Measurements from ENCODE around the gene EFR3B. TPM values are rescaled to one million over a fixed set of nuclear protein-coding genes. Genes with fewer than 3 reads are reported as not detected.

EFR3B gene
- total and polyA plus RNA-seq, 9 donors, result 0.36 to 4.5 (median 1.4) TPM

Small RNAs within 50 kb of the gene (small RNA-seq; reads per million reads assigned to genes)
- gene RF00019, result not detected
- not detected for gene RN7SL856P

Other genes starting within 250 kb of the EFR3B start
- gene PTRHD1, start 248.7 kb upstream of the EFR3B start, total RNA-seq, result 10 to 100 TPM; 14.9 to 68.1 (median 21.1) TPM
- 10 to 100 TPM; 21.0 to 57.8 TPM for gene PTRHD1, start 248.7 kb upstream of the EFR3B start, polyA plus RNA-seq
- gene CENPO, start 248.7 kb upstream of the EFR3B start, total RNA-seq, result 1 to 10 TPM; 1.0 to 3.9 (median 2.4) TPM
- gene CENPO, start 248.7 kb upstream of the EFR3B start, polyA plus RNA-seq, result 1 to 10 TPM; 1.7 to 4.7 TPM
- 100 to 1,000 TPM in 3 of 7 donors, 10 to 100 TPM in 4; 27.1 to 150 (median 97.4) TPM for gene ADCY3, start 121.8 kb upstream of the EFR3B start, total RNA-seq
- 100 to 1,000 TPM in 1 of 2 donors, 10 to 100 TPM in 1; 65.1 to 104 TPM for gene ADCY3, start 121.8 kb upstream of the EFR3B start, polyA plus RNA-seq
- 10 to 100 TPM; 10.2 to 17.6 (median 13.5) TPM for gene DNAJC27, start 70.1 kb upstream of the EFR3B start, total RNA-seq
- 1 to 10 TPM; 6.0 to 8.7 TPM for gene DNAJC27, start 70.1 kb upstream of the EFR3B start, polyA plus RNA-seq
- gene POMC, start 126.5 kb downstream of the EFR3B start, total RNA-seq, result 1 to 10 TPM; 1.4 to 3.3 (median 1.9) TPM
- 1 to 10 TPM in 1 of 2 donors, not detected in 1; 5.0 TPM for gene POMC, start 126.5 kb downstream of the EFR3B start, polyA plus RNA-seq

All from ovary (tissue), 9 donors.